ENCODE data around the gene PPP4R3B.

The PPP4R3B gene

DNA sequence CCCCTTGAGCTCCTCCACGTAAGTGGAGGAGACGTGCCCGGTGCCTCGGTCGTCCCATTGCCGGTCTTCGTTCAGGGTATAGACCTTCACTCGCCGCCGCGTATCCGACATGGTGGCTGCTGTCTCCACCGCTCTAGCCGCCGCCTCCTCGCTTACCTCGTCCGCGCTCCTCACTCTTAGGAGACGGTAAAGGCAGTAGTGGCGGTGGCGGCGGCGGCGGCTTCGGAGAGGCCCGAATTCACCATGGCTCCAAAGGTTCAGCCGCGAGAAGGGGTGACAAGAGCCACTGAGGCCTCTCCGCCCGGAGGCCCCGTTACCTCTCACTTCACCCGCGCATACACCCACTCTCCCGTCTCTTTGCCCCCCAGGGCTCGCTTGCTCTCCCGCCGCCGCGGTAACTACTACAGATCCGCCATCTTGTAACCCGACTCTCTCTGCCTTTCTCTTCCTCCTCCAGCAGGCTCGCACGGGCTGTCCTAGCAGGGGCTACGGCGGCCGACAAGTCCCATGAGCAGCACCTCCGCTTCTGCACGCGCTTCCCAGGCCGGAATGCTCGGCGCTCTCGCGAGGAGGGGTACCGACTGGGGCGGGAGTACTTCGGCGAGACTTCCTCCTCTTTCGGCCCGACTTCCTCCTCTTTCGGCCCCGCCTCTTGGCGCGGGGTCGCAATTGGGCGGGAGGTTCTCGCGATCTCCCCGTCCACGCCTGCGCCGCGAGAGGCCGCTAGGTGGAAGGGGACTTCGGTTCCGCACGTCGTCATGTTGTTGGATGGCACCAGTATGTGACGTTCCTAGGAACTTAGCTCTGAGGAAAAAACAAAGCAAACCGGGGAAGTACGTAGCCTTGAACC lies at the start of gene PPP4R3B:
Gene PPP4R3B, minus strand, starts transcription at position 448 of the 850 bp plus-strand sequence. Its CDS starts 337 bp downstream, at position 111.
- H3K4me3 ChIP-seq (ENCODE audit: control insufficient read depth, low read depth, low read length), result peak within 1 kb of the TSS; percentile 82
- TF ChIP-seq, protein P1, sequence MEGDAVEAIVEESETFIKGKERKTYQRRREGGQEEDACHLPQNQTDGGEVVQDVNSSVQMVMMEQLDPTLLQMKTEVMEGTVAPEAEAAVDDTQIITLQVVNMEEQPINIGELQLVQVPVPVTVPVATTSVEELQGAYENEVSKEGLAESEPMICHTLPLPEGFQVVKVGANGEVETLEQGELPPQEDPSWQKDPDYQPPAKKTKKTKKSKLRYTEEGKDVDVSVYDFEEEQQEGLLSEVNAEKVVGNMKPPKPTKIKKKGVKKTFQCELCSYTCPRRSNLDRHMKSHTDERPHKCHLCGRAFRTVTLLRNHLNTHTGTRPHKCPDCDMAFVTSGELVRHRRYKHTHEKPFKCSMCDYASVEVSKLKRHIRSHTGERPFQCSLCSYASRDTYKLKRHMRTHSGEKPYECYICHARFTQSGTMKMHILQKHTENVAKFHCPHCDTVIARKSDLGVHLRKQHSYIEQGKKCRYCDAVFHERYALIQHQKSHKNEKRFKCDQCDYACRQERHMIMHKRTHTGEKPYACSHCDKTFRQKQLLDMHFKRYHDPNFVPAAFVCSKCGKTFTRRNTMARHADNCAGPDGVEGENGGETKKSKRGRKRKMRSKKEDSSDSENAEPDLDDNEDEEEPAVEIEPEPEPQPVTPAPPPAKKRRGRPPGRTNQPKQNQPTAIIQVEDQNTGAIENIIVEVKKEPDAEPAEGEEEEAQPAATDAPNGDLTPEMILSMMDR (IDR thresholded peaks at IDR 0.05; ENCODE audit: control insufficient read depth, insufficient read depth, low read depth, low read length, missing control alignments), result peak; percentile 58
- peak; percentile 99 for DNase-seq (ENCODE audit: low read depth)

DNA sequence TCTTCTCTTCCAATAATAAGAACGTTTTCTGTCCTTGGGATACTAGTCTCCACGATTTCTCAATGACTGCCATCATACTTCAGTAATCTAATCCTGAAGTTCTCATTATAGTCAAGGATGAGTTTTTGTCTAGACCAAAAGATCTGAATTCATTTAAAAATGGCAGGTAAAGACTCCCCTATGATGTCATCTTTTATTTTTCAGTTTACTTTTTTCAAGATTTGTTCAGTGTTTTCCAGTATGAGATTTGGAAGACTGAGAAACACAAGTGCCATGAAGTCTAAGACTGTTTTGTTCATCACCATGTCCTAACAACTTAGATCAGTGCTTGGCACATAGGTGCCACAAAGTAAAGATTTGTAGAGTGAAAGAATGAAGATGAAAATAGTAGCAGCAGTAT lies 35.8 kb upstream of the PPP4R3B start:
- no peak for DNase-seq (ENCODE audit: low read depth)
- H3K4me3 ChIP-seq (ENCODE audit: control insufficient read depth, low read depth, low read length), result no peak overlapping the region
- TF ChIP-seq, protein P1 (IDR thresholded peaks at IDR 0.05; ENCODE audit: control insufficient read depth, insufficient read depth, low read depth, low read length, missing control alignments), result no peak

DNA sequence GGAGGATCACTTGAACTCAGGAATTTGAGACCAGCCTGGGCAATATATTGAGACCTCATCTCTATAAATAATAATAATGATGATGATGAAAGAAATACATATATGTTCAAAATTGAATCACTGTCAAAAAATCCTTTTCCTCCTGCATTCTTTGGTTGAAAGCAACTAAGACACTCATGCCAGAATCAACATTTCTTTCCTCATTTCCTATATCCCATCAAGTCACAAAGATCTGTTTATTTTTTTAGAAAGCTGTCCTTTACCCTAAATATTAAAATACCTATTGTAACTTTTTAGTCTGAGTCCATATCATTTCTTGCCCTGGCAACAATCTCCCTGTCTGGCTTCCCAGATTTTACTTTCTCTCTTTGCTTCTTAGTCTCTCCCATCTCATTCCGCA lies 31.8 kb upstream of the PPP4R3B start:
- DNase-seq (ENCODE audit: low read depth), result no peak
- H3K4me3 ChIP-seq (ENCODE audit: control insufficient read depth, low read depth, low read length), result no peak overlapping the region
- TF ChIP-seq, protein P1 (IDR thresholded peaks at IDR 0.05; ENCODE audit: control insufficient read depth, insufficient read depth, low read depth, low read length, missing control alignments), result no peak

DNA sequence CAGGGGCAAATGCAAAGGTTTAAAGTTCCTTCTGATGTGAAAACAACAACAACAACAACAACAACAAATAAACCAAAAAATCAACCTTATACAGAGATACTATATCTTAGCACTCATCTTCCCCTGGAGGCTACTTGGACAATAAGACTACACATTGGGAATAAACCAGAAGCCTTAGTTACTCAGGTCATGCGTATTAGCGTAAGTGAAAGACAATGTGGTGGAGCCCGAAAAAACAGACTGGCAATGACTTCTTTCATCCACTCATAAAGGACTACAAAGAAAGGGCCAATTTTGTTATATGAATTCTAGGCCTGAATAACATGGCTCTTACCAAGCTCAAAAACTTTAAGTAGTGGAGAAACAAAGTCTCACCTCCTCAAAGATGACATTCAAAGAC lies 19.4 kb upstream of the PPP4R3B start:
- TF ChIP-seq, protein P1 (IDR thresholded peaks at IDR 0.05; ENCODE audit: control insufficient read depth, insufficient read depth, low read depth, low read length, missing control alignments), result no peak

DNA sequence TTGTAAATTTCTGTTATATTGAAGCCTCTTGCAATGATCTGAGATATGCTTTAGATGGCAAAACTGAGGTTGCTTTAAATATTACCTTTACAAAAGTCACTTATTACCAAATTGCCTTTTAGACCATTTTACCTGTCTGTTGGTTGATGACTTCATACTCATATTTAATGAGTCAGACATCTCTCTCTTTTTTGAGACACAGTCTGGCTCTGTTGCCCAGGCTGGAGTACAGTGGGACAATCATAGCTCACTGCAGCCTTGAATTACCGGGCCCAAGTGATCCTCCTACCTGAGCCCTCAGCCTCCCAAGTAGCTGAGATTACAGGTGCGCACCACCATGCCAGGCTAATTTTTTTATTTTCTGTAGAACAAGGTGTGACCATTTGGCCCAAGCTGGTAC lies 11.5 kb upstream of the PPP4R3B start:
- DNase-seq (ENCODE audit: low read depth), result no peak
- TF ChIP-seq, protein P1 (IDR thresholded peaks at IDR 0.05; ENCODE audit: control insufficient read depth, insufficient read depth, low read depth, low read length, missing control alignments), result no peak
- no peak overlapping the region for H3K4me3 ChIP-seq (ENCODE audit: control insufficient read depth, low read depth, low read length)

More for the DNA sequence above, 19.4 kb upstream of the PPP4R3B start:
- H3K4me3 ChIP-seq (ENCODE audit: control insufficient read depth, low read depth, low read length), result no peak overlapping the region
- no peak for DNase-seq (ENCODE audit: low read depth)

DNA sequence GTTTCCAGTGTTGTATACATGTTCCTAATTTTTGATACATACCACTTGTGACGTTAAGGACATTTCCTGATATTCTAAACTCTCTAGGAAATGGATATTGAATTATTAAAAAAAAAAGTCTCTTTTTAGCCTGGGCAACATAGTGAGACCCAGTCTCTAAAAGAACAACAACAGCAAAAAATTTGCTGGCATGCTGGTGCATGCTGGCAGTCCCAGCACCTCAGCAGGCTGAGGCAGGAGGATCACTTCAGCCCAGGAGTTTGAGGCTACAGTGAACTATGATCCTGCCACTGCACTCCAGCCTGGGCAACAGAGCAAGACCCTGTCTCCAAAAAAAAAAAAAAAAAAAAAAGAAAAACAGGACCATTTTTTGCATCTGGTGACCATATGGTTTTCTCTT lies 10.5 kb upstream of the PPP4R3B start:
- TF ChIP-seq, protein P1 (IDR thresholded peaks at IDR 0.05; ENCODE audit: control insufficient read depth, insufficient read depth, low read depth, low read length, missing control alignments), result no peak
- H3K4me3 ChIP-seq (ENCODE audit: control insufficient read depth, low read depth, low read length), result no peak overlapping the region
- no peak for DNase-seq (ENCODE audit: low read depth)
